ENCODE results near the gene IFT88.

IFT88 gene, protein sequence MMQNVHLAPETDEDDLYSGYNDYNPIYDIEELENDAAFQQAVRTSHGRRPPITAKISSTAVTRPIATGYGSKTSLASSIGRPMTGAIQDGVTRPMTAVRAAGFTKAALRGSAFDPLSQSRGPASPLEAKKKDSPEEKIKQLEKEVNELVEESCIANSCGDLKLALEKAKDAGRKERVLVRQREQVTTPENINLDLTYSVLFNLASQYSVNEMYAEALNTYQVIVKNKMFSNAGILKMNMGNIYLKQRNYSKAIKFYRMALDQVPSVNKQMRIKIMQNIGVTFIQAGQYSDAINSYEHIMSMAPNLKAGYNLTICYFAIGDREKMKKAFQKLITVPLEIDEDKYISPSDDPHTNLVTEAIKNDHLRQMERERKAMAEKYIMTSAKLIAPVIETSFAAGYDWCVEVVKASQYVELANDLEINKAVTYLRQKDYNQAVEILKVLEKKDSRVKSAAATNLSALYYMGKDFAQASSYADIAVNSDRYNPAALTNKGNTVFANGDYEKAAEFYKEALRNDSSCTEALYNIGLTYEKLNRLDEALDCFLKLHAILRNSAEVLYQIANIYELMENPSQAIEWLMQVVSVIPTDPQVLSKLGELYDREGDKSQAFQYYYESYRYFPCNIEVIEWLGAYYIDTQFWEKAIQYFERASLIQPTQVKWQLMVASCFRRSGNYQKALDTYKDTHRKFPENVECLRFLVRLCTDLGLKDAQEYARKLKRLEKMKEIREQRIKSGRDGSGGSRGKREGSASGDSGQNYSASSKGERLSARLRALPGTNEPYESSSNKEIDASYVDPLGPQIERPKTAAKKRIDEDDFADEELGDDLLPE

GRCh38 chr13:20566898-20567874, at the start of gene IFT88:
TSS of gene IFT88 (plus strand) at chr13:20567157. CDS start at chr13:20574386, 7,229 bp downstream.
- in situ Hi-C loops (cut with HindIII; ENCODE audit: low pct_ligation_motif_present, low pct_unique_long_range_greater_than_20kb, low sequenced_read_pairs) = no loop called here
- peak; percentile 82 for DNase-seq

DNA sequence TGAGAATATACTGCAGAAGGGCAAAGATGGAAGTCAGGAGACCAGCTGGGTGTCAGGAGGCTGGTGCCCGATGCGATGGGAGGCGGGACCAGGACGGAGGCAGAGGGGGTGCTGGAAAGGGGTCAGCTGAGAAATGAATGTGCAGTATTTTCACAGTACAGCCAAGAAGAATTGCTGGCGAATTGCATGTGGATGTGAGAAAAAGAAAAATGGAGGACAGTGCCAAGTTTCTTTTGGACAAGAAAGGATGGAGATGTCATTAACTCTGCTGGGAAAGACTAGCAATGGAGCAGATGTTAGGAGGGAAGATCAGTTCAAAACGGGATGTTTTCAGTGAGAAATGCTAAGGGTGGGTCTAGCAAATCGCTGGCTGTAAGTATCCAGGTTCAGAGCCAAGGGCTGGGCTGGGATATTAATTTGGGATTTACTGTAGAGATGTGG, 48.3 kb upstream of the IFT88 start:
- no peak for DNase-seq
- in situ Hi-C loops (cut with HindIII; ENCODE audit: low pct_ligation_motif_present, low pct_unique_long_range_greater_than_20kb, low sequenced_read_pairs) = no loop called here

DNA sequence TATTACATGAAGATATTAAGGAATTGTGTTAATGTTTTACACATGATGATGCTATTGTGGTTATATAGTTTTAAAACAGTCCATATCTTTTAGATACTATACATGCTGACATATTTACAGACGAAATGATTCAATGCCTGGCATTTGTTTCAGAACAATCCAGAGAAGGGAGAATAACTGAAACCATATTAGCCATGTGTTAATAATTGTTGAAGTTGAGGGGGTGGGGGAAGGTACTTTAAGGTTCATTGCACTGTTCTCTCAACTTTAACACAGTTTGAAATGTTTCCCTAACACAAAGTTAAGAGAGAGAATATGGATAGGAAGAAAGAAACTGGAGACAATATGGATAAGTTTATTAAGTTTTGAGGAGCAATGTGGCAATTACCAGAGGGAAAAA, 47.1 kb upstream of the IFT88 start:
- peak; percentile 9 for DNase-seq
- in situ Hi-C loops (cut with HindIII; ENCODE audit: low pct_ligation_motif_present, low pct_unique_long_range_greater_than_20kb, low sequenced_read_pairs) = no loop called here

DNA sequence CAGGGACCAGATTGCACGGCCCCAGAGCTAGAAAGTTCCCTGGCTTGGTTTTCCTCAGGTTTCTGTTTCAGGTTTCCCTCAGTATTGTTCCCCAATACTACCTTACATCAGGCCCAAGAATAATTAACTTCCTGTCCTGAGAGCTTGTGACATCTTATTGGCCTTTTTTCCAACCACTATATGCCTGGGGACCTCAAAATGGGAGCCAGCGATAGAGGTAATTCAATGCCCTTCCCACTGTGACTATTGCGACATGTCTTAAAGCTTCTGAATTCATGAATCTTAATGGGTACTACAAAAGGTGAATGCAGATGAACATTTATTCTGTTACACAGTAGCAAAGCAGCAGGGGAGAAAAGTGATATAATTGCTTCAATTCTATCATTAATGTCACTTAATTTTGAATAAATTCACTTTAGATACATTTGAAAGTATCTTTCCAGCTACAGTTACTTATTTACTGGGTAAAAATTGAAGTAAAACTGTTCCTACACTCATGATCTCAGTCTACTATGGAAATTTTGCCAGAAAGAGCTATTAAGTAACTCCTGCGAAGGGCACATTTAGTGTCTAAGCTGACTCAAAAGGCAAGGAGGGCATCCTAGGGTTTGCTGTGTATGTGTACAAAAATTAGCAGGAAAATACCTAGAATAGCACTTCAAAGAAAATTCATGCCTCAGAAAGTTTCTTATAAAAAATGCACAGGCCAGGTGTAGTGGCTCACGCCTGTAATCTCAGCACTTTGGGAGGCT, 45.4 kb upstream of the IFT88 start:
- in situ Hi-C loops (cut with HindIII; ENCODE audit: low pct_ligation_motif_present, low pct_unique_long_range_greater_than_20kb, low sequenced_read_pairs) = no loop called here
- DNase-seq = no peak

DNA sequence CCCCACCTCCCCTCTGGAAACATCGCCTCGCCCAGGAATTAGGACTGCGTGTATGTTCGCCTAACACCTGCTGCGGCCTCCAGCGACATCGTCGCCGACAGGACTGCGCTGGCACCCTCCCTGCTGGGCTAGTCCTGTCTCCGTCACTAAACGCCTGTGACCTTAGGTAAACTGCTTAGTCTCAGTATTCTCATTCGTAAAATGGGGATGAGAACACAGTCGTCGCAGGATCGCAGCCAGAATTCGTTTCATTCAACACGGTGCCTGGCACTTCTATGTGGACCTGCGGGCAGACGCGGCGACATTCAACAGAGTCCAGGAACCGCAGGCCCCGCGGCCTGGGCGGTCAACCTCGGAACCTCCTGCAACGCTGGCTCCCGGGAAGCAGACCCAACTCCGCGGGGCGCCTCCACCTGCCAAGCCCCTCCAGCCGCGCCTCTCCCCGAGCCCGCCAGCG, 41.8 kb upstream of the IFT88 start:
- in situ Hi-C loops (cut with HindIII; ENCODE audit: low pct_ligation_motif_present, low pct_unique_long_range_greater_than_20kb, low sequenced_read_pairs) = no loop called here
- peak; percentile 13 for DNase-seq

- DNase-seq = peak; percentile 56
- in situ Hi-C loops (cut with HindIII; ENCODE audit: low pct_ligation_motif_present, low pct_unique_long_range_greater_than_20kb, low sequenced_read_pairs) = no loop called here
Measured at GRCh38 chr13:20525601-20526544, 41.1 kb upstream of the IFT88 start, which contains the start of gene CRYL1. TSS of gene CRYL1 (minus strand) at chr13:20525857. CDS start at chr13:20525794, 63 bp downstream.

- in situ Hi-C loops (cut with HindIII; ENCODE audit: low pct_ligation_motif_present, low pct_unique_long_range_greater_than_20kb, low sequenced_read_pairs) = no loop called here
- no peak for DNase-seq
Measured at GRCh38 chr13:20526664-20527063, 40.3 kb upstream of the IFT88 start.

GRCh38 chr13:20528452-20528851, 38.5 kb upstream of the IFT88 start:
- in situ Hi-C loops (cut with HindIII; ENCODE audit: low pct_ligation_motif_present, low pct_unique_long_range_greater_than_20kb, low sequenced_read_pairs) = no loop called here
- DNase-seq = no peak

- DNase-seq = no peak
- in situ Hi-C loops (cut with HindIII; ENCODE audit: low pct_ligation_motif_present, low pct_unique_long_range_greater_than_20kb, low sequenced_read_pairs) = no loop called here
Measured at GRCh38 chr13:20534038-20534608, 32.8 kb upstream of the IFT88 start.

- in situ Hi-C loops (cut with HindIII; ENCODE audit: low pct_ligation_motif_present, low pct_unique_long_range_greater_than_20kb, low sequenced_read_pairs) = no loop called here
- no peak for DNase-seq
Measured at GRCh38 chr13:20536992-20537391, 30.0 kb upstream of the IFT88 start.

- DNase-seq = no peak
- in situ Hi-C loops (cut with HindIII; ENCODE audit: low pct_ligation_motif_present, low pct_unique_long_range_greater_than_20kb, low sequenced_read_pairs) = no loop called here
Measured at GRCh38 chr13:20544201-20544923, 22.6 kb upstream of the IFT88 start.

DNA sequence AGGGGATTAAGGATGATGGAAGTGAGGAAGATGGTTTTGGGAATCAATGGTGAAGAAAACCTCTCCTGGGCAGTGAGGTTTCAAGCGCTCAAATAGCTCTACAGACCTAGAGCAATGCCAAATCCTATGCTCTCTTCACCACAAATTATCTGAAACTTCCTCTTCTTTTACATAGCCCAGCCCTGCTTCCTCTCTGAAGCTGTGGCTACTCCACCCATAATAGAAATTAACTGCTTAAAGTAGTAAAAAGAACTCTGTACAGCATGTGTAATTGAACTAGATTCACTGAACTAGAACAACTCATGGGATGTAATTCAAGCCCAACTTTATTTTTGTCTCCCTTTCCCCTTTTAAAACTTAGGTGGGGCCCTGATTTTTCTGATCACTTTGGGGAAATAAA, 20.4 kb upstream of the IFT88 start:
- in situ Hi-C loops (cut with HindIII; ENCODE audit: low pct_ligation_motif_present, low pct_unique_long_range_greater_than_20kb, low sequenced_read_pairs) = no loop called here
- DNase-seq = no peak

GRCh38 chr13:20547479-20547908, 19.5 kb upstream of the IFT88 start:
- in situ Hi-C loops (cut with HindIII; ENCODE audit: low pct_ligation_motif_present, low pct_unique_long_range_greater_than_20kb, low sequenced_read_pairs) = no loop called here
- DNase-seq = peak; percentile 49

DNA sequence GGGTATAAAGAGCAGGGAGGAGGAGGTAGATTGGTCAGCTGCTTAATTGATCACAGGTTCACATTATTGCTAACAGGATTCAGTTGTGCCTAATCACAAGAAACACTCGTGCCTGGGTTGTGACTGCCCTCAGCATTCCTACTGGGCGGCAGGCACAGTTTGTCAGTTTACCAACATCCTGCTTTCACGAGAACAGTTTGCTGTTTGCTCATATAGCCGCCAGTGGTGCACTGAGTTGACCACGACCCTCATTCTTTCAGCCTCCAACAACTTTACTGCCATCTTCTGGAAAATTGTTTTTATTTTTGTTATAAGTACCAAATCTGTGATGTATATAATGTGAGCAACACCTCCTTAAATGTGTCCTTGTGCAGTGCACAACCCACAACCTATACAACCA, 16.2 kb upstream of the IFT88 start:
- DNase-seq = no peak
- in situ Hi-C loops (cut with HindIII; ENCODE audit: low pct_ligation_motif_present, low pct_unique_long_range_greater_than_20kb, low sequenced_read_pairs) = no loop called here

- no peak for DNase-seq
- in situ Hi-C loops (cut with HindIII; ENCODE audit: low pct_ligation_motif_present, low pct_unique_long_range_greater_than_20kb, low sequenced_read_pairs) = no loop called here
Measured at GRCh38 chr13:20553311-20553710, 13.6 kb upstream of the IFT88 start.

DNA sequence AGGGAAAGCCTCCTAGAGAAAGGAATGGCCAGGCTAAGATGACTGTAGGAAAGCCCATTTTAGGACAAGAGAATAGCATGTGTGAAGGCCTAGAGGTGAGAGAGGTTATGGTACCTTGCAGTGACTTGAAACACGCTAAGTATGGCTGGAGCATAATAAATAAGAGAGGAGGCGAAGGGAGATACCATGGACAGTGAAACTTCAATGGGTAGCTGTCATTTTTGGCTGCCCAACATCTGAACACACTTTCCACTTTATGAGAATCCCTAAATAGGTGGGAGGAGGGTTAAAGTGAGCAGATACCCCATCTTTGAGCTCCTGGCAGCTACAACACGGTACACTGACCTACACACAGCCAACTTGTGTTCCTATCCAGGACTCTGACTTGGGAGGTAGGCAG, 8.0 kb upstream of the IFT88 start:
- DNase-seq = no peak
- in situ Hi-C loops (cut with HindIII; ENCODE audit: low pct_ligation_motif_present, low pct_unique_long_range_greater_than_20kb, low sequenced_read_pairs) = no loop called here
